HepG2 (cell line): ENCODE results near the gene CEP104. TPM values are rescaled to one million over a fixed set of nuclear protein-coding genes. Genes with fewer than 3 reads are reported as not detected.
A peak's percentile ranks its signal among the peaks of the same experiment; 100 is the strongest.

Experiments
- AKAP8 ChIP-seq: sonication (generic); formaldehyde crosslinking; IDR thresholded peaks from 2 replicates; pipeline ENCODE4 v1.5.1; 2020; ENCODE audit warnings: mild to moderate bottlenecking, missing genetic modification reagents
- AKNA ChIP-seq: sonication (generic); formaldehyde crosslinking; IDR thresholded peaks from 2 replicates; pipeline ENCODE4 v1.4.0; 2020; ENCODE audit warnings: missing genetic modification reagents, borderline replicate concordance
- ATF5 ChIP-seq: sonication (generic); formaldehyde crosslinking; IDR thresholded peaks from 2 replicates; pipeline ENCODE4 v1.4.0; 2020; ENCODE audit warnings: mild to moderate bottlenecking, low read depth, missing genetic modification reagents
- HNRNPUL1 ChIP-seq: fragments of 200-400 bp; formaldehyde crosslinking; IDR thresholded peaks from 2 replicates; pipeline ENCODE4 v1.6.1; 2017; ENCODE audit warnings: low read depth, mild to moderate bottlenecking, low read length, moderate library complexity
- HOXD1 ChIP-seq: sonication (generic); formaldehyde crosslinking; IDR thresholded peaks from 2 replicates; pipeline ENCODE4 v1.5.0; 2020; ENCODE audit warnings: missing genetic modification reagents
- PATZ1 ChIP-seq: sonication (generic); formaldehyde crosslinking; IDR thresholded peaks from 2 replicates; pipeline ENCODE4 v1.4.0; 2020; ENCODE audit warnings: missing genetic modification reagents
- RFX1 ChIP-seq: fragments of 450-650 bp; IDR thresholded peaks from 2 replicates; pipeline ENCODE4 v1.6.1; 2017
- SCMH1 ChIP-seq: sonication (generic); formaldehyde crosslinking; IDR thresholded peaks from 2 replicates; pipeline ENCODE4 v1.9.0; 2021; ENCODE audit warnings: missing genetic modification reagents, mild to moderate bottlenecking, borderline replicate concordance
- ZBTB7B ChIP-seq: sonication (generic); formaldehyde crosslinking; IDR thresholded peaks from 2 replicates; pipeline ENCODE4 v1.4.0; 2020; ENCODE audit warnings: missing genetic modification reagents
- ZMYM3 ChIP-seq: sonication (generic); formaldehyde crosslinking; IDR thresholded peaks from 2 replicates; pipeline ENCODE4 v1.5.1; 2020; ENCODE audit warnings: mild to moderate bottlenecking, missing genetic modification reagents
- ZNF121 ChIP-seq: sonication (generic); formaldehyde crosslinking; IDR thresholded peaks from 2 replicates; pipeline ENCODE4 v1.5.0; 2020; ENCODE audit warnings: mild to moderate bottlenecking, missing genetic modification reagents
- ZNF790 ChIP-seq: sonication (generic); formaldehyde crosslinking; IDR thresholded peaks from 2 replicates; pipeline ENCODE4 v1.8.0; 2022; ENCODE audit warnings: missing genetic modification reagents, mild to moderate bottlenecking, borderline replicate concordance
- polyA plus RNA-seq, 8 experiments: library from polyadenylated mRNA; depleted of rRNA in 3 of 8; stranded (reverse) in 7 of 8; unstranded in 1 of 8; fragments of >200 nt; fragmentation: Illumina TruSeq in 4 of 8; extraction: Trizol in 4 of 8; gene quantifications; 2 replicates each; pipeline versions ENCODE4 v1.2.1 to v1.2.3, GENCODE V29; 2011 to 2016; ENCODE audit warnings: low read depth in 4 of 8, missing spikeins in 1 of 8, mixed read lengths in 1 of 8; ENCODE audit not compliant: insufficient read depth in 1 of 8
- total RNA-seq, 5 experiments: library from RNA; depleted of rRNA; stranded (reverse); fragments of >200 nt; fragmentation: Illumina TruSeq; extraction: Trizol; gene quantifications; 2 replicates each; pipeline ENCODE4 v1.2.3, GENCODE V29; 2016; ENCODE audit warnings: low read depth in 1 of 5

CEP104 gene
- total and polyA plus RNA-seq, 2 of the 13 experiments (the other 11 are each of a cell fraction or from before 2014, with no cell fraction given): 20.4 to 30.1 TPM

- TF ChIP-seq PATZ1 (CRISPR knock-in tag) (peak; percentile 88; the same call in 1 of the 2 replicates), AKAP8 (CRISPR knock-in tag) (0 out of 2 replicates have a peak, but pooled peaks have one; percentile 18), ZNF121 (CRISPR knock-in tag) (no peak), AKNA (no peak), SCMH1 (CRISPR knock-in tag) (no peak), ATF5 (CRISPR knock-in tag) (no peak), ZNF790 (CRISPR knock-in tag) (no peak), HOXD1 (CRISPR knock-in tag) (no peak), ZBTB7B (CRISPR knock-in tag) (0 out of 2 replicates have a peak, but pooled peaks have one; percentile 24), ZMYM3 (CRISPR knock-in tag) (no peak), RFX1 (no peak), HNRNPUL1 (no peak)
Measured at GRCh38 chr1:3774276-3774945, 82.6 kb downstream of the CEP104 start (continued).
